ENCODE results near the gene CYP2J2.

- TF ChIP-seq MAX (IDR thresholded peaks at IDR 0.05) (peak; percentile 69), REST (IDR thresholded peaks at IDR 0.05; ENCODE audit: low read depth) (no peak), POLR2A (IDR thresholded peaks at IDR 0.05; ENCODE audit: borderline replicate concordance, extremely low read depth, insufficient read depth, insufficient read length) (no peak), YY1 (IDR thresholded peaks at IDR 0.05; ENCODE audit: extremely low read depth, insufficient replicate concordance, low read depth, low read length) (no peak)
Measured at GRCh38 chr1:59926381-59927123, at the start of gene CYP2J2.
